A549 (cell line): ENCODE results near the gene VAT1L.

ENCODE experiments used
- JUNB ChIP-seq: fragments of >200 bp; sonication (Bioruptor Twin); formaldehyde crosslinking; IDR thresholded peaks from 2 replicates; pipeline ENCODE4 v1.6.1; 2016
- MYC ChIP-seq: IDR thresholded peaks from 2 replicates; pipeline ENCODE4 v1.6.1; 2012; ENCODE audit warnings: mild to moderate bottlenecking, inconsistent platforms, low read length, improper control_type of control experiment, borderline replicate concordance
- POLR2A ChIP-seq: IDR thresholded peaks from 2 replicates; pipeline ENCODE4 v1.6.1; 2012; ENCODE audit warnings: mild to moderate bottlenecking, low read length
- RCOR1 ChIP-seq: fragments of 150-350 bp; IDR thresholded peaks from 2 replicates; pipeline ENCODE4 v1.6.1; 2014; ENCODE audit warnings: antibody characterized with exemption, low read length, low read depth
- REST ChIP-seq: fragments of 200-600 bp; sonication (generic); IDR thresholded peaks from 2 replicates; pipeline ENCODE4 v1.6.1; 2016; ENCODE audit warnings: antibody characterized with exemption, mild to moderate bottlenecking, moderate library complexity
- TFCP2L1 ChIP-seq: fragments of 250-450 bp; sonication (Bioruptor Pico); IDR thresholded peaks from 2 replicates; pipeline ENCODE4 v1.5.0; 2021; ENCODE audit warnings: mild to moderate bottlenecking
- ZNF302 ChIP-seq: fragments of 250-450 bp; sonication (Bioruptor Pico); IDR thresholded peaks from 2 replicates; pipeline ENCODE4 v1.9.0; 2021; ENCODE audit warnings: inconsistent platforms, mild to moderate bottlenecking, moderate library complexity
- TF ChIP-seq, protein P1 (sequence below): fragments of >200 bp; sonication (Bioruptor Twin); formaldehyde crosslinking; IDR thresholded peaks from 3 replicates; pipeline ENCODE4 v1.5.1; 2016

GRCh38 chr16:77877712-77878347 is 89.5 kb downstream of the VAT1L start:
- TF ChIP-seq POLR2A, result no peak
- TF ChIP-seq, protein P1, sequence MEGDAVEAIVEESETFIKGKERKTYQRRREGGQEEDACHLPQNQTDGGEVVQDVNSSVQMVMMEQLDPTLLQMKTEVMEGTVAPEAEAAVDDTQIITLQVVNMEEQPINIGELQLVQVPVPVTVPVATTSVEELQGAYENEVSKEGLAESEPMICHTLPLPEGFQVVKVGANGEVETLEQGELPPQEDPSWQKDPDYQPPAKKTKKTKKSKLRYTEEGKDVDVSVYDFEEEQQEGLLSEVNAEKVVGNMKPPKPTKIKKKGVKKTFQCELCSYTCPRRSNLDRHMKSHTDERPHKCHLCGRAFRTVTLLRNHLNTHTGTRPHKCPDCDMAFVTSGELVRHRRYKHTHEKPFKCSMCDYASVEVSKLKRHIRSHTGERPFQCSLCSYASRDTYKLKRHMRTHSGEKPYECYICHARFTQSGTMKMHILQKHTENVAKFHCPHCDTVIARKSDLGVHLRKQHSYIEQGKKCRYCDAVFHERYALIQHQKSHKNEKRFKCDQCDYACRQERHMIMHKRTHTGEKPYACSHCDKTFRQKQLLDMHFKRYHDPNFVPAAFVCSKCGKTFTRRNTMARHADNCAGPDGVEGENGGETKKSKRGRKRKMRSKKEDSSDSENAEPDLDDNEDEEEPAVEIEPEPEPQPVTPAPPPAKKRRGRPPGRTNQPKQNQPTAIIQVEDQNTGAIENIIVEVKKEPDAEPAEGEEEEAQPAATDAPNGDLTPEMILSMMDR, result no peak
- no peak for TF ChIP-seq TFCP2L1 (CRISPR knock-in tag)
- TF ChIP-seq REST, result no peak
- no peak for TF ChIP-seq MYC
- TF ChIP-seq JUNB, result peak; percentile 47; the same call in 1 of the 2 replicates
- no peak for TF ChIP-seq ZNF302 (CRISPR knock-in tag)
- TF ChIP-seq RCOR1, result no peak
